ENCODE data around the gene RABL2B.

The RABL2B gene

GRCh38 chr22:50722048-50722701 lies 61.3 kb downstream of the RABL2B start:
- no peak overlapping the region for H3K9ac ChIP-seq
- H3K4me1 ChIP-seq (ENCODE audit: low read depth, poor library complexity, severe bottlenecking): no peaks in the 10 kb centered on the region
- H3K79me2 ChIP-seq (ENCODE audit: insufficient read depth, low read depth): no peaks in the 10 kb centered on the region
- no peak overlapping the region for H3K4me3 ChIP-seq (IDR thresholded peaks at IDR 0.05; ENCODE audit: insufficient read depth, low read depth, low read length)
- H4K20me1 ChIP-seq (ENCODE audit: insufficient read depth): no peaks in the 10 kb centered on the region
- no peak overlapping the region for H3K27ac ChIP-seq
- no peak overlapping the region for H2AFZ ChIP-seq (ENCODE audit: low read depth)
- TF ChIP-seq CTCF (conservative IDR thresholded peaks at IDR 0.05; ENCODE audit: low read depth, low read length): no peak
- no peaks in the 10 kb centered on the region for H3K36me3 ChIP-seq (ENCODE audit: insufficient read depth)
- peaks cover 13% of the 10 kb centered on the region; the same call in 1 of the 2 replicates for H3K27me3 ChIP-seq (ENCODE audit: insufficient read depth, low read depth)
- H3K4me2 ChIP-seq: no peak overlapping the region

GRCh38 chr22:50721257-50721844 lies 62.1 kb downstream of the RABL2B start:
- Histone ChIP-seq H3K4me2 (no peak overlapping the region), H3K27me3 (ENCODE audit: insufficient read depth, low read depth) (peaks cover 13% of the 10 kb centered on the region; the same call in 1 of the 2 replicates), H3K79me2 (ENCODE audit: insufficient read depth, low read depth) (no peaks in the 10 kb centered on the region), H3K4me1 (ENCODE audit: low read depth, poor library complexity, severe bottlenecking) (no peaks in the 10 kb centered on the region), H3K36me3 (ENCODE audit: insufficient read depth) (no peaks in the 10 kb centered on the region), H3K9ac (no peak overlapping the region), H4K20me1 (ENCODE audit: insufficient read depth) (no peaks in the 10 kb centered on the region), H3K27ac (no peak overlapping the region), H2AFZ (ENCODE audit: low read depth) (no peak overlapping the region), H3K4me3 (IDR thresholded peaks at IDR 0.05; ENCODE audit: insufficient read depth, low read depth, low read length) (no peak overlapping the region)
- no peak for TF ChIP-seq CTCF (conservative IDR thresholded peaks at IDR 0.05; ENCODE audit: low read depth, low read length)

- H3K4me3 ChIP-seq (IDR thresholded peaks at IDR 0.05; ENCODE audit: insufficient read depth, low read depth, low read length): no peak overlapping the region
- no peak overlapping the region for H3K4me2 ChIP-seq
- no peaks in the 10 kb centered on the region for H3K36me3 ChIP-seq (ENCODE audit: insufficient read depth)
- peaks cover 13% of the 10 kb centered on the region; the same call in 1 of the 2 replicates for H3K27me3 ChIP-seq (ENCODE audit: insufficient read depth, low read depth)
- no peaks in the 10 kb centered on the region for H4K20me1 ChIP-seq (ENCODE audit: insufficient read depth)
- no peak overlapping the region for H3K27ac ChIP-seq
- TF ChIP-seq CTCF (conservative IDR thresholded peaks at IDR 0.05; ENCODE audit: low read depth, low read length): no peak
- H3K9ac ChIP-seq: no peak overlapping the region
- H2AFZ ChIP-seq (ENCODE audit: low read depth): no peak overlapping the region
- H3K79me2 ChIP-seq (ENCODE audit: insufficient read depth, low read depth): no peaks in the 10 kb centered on the region
- H3K4me1 ChIP-seq (ENCODE audit: low read depth, poor library complexity, severe bottlenecking): no peaks in the 10 kb centered on the region
Measured at GRCh38 chr22:50720301-50721256, 62.9 kb downstream of the RABL2B start.

- no peaks in the 10 kb centered on the region for H3K4me1 ChIP-seq (ENCODE audit: low read depth, poor library complexity, severe bottlenecking)
- no peaks in the 10 kb centered on the region for H4K20me1 ChIP-seq (ENCODE audit: insufficient read depth)
- no peak overlapping the region for H2AFZ ChIP-seq (ENCODE audit: low read depth)
- no peaks in the 10 kb centered on the region for H3K36me3 ChIP-seq (ENCODE audit: insufficient read depth)
- no peak overlapping the region for H3K4me3 ChIP-seq (IDR thresholded peaks at IDR 0.05; ENCODE audit: insufficient read depth, low read depth, low read length)
- H3K9ac ChIP-seq: no peak overlapping the region
- H3K27me3 ChIP-seq (ENCODE audit: insufficient read depth, low read depth): peaks cover 13% of the 10 kb centered on the region; the same call in 1 of the 2 replicates
- no peak overlapping the region for H3K27ac ChIP-seq
- no peak for TF ChIP-seq CTCF (conservative IDR thresholded peaks at IDR 0.05; ENCODE audit: low read depth, low read length)
- no peaks in the 10 kb centered on the region for H3K79me2 ChIP-seq (ENCODE audit: insufficient read depth, low read depth)
- H3K4me2 ChIP-seq: no peak overlapping the region
Measured at GRCh38 chr22:50719814-50720300, 63.6 kb downstream of the RABL2B start.
